ENCODE results near the gene POR.
A peak's percentile ranks its signal among the peaks of the same experiment; 100 is the strongest.

The POR gene

DNA sequence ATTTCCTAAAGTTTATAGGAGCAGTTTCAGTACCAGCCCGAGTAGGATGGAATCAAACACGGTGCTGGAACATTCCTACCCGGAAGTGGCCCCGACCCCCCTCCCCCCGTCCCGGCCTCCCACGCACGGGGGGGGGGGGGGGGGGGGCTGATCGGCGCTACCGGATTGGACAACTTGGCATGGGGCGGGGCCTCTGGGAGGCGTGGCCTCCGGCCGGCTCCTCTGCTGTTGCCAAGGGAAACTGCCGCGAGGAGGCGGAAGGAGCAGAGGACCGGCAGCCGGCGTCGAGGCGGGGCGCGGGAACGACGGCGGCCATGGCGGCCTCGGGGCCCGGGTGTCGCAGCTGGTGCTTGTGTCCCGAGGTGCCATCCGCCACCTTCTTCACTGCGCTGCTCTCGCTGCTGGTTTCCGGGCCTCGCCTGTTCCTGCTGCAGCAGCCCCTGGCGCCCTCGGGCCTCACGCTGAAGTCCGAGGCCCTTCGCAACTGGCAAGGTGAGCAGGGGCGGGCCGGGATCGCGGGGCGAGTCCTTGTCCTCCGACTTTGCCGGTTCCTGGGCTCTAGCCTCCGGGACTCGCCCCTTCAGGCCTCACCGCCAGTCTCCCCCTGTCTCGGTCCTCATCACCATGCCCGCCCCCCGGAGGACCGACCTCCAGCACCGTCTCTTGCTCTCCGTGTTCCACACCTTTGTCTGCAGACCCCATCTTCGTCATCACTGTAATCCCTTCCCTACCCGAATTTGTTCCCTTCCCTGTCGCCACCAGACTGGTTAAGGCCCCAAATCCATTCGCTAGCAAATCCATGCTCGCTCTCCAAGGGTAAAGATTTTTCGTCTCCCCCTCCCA is 36.0 kb upstream of the POR start, which contains the start of gene RHBDD2:
RHBDD2 (plus strand) TSS at position 266 of the 843 bp plus-strand sequence; CDS start at position 315, 49 bp downstream.
- H3K36me3 ChIP-seq (ENCODE audit: control insufficient read depth in 1 of 2, insufficient read depth in 2 of 2, low read depth in 1 of 2, low read length in 2 of 2): peaks cover 23 to 36% of the 10 kb centered on the region in 2 experiments
- H2AFZ ChIP-seq (ENCODE audit: low read depth, low read length): peak within 1 kb of the TSS; percentile 72
- peak within 1 kb of the TSS; percentile 91 for H3K4me3 ChIP-seq (ENCODE audit: insufficient read depth in 1 of 2, low read depth in 1 of 2, low read length in 2 of 2)
- H2BK5ac ChIP-seq (ENCODE audit: low read depth, low read length, poor library complexity, severe bottlenecking): no peak within 1 kb of the TSS
- H3K4me1 ChIP-seq (ENCODE audit: control insufficient read depth, insufficient read depth, low read depth, low read length): peaks cover 10% of the 10 kb centered on the region
- no peaks in the 10 kb centered on the region for H3K9me3 ChIP-seq (ENCODE audit: control insufficient read depth, low read length)
- peaks cover 26% of the 10 kb centered on the region for H3K79me1 ChIP-seq (replicated peaks; ENCODE audit: low read length, poor library complexity, severe bottlenecking)
- H2AK5ac ChIP-seq (ENCODE audit: low read length, severe bottlenecking): peak within 1 kb of the TSS; percentile 84
- peak within 1 kb of the TSS; percentile 99 for H4K8ac ChIP-seq (ENCODE audit: low read length)
- H3K4ac ChIP-seq (ENCODE audit: low read depth in 1 of 2, low read length in 2 of 2): peak within 1 kb of the TSS; percentile 91 to 97
- H3K27me3 ChIP-seq (ENCODE audit: control insufficient read depth in 1 of 2, insufficient read depth in 1 of 2, low read length in 2 of 2): no peaks in the 10 kb centered on the region
- H3K14ac ChIP-seq (ENCODE audit: low read length in 2 of 2): peak within 1 kb of the TSS in 1 of 2 experiments; percentile 100
- peak within 1 kb of the TSS; percentile 97 for H4K91ac ChIP-seq (ENCODE audit: low read length)
- H3K18ac ChIP-seq (ENCODE audit: low read depth in 1 of 2, low read length in 2 of 2): peak within 1 kb of the TSS; percentile 96 to 97
- peak within 1 kb of the TSS; percentile 91 to 93 for H2BK12ac ChIP-seq (ENCODE audit: low read length in 2 of 2)
- 1% methylated on average over 54 of the region's 65 CpGs for WGBS
- DNase-seq: peak; percentile 94
- H2BK15ac ChIP-seq (ENCODE audit: low read depth, poor library complexity, severe bottlenecking): peak within 1 kb of the TSS; percentile 94
- H2BK120ac ChIP-seq (ENCODE audit: low read depth, low read length): peak within 1 kb of the TSS; percentile 55
- H3K9ac ChIP-seq (ENCODE audit: low read length): peak within 1 kb of the TSS; percentile 95
- H3K27ac ChIP-seq (ENCODE audit: low read length, poor library complexity, severe bottlenecking): peak within 1 kb of the TSS; percentile 75
- H3K23ac ChIP-seq (ENCODE audit: low read length in 2 of 2): peak within 1 kb of the TSS in 1 of 2 experiments; percentile 70
- peak within 1 kb of the TSS; percentile 78 for H3K4me2 ChIP-seq (ENCODE audit: low read length, poor library complexity, severe bottlenecking)

GRCh38 chr7:75879771-75880184 is 35.2 kb upstream of the POR start:
- Histone ChIP-seq H4K91ac (ENCODE audit: low read length) (no peak overlapping the region), H3K79me1 (replicated peaks; ENCODE audit: low read length, poor library complexity, severe bottlenecking) (peaks cover 26% of the 10 kb centered on the region), H3K18ac (ENCODE audit: low read depth in 1 of 2, low read length in 2 of 2) (no peak overlapping the region), H3K4me2 (ENCODE audit: low read length, poor library complexity, severe bottlenecking) (peak overlapping the region; percentile 78), H3K14ac (ENCODE audit: low read length in 2 of 2) (no peak overlapping the region), H3K27ac (ENCODE audit: low read length, poor library complexity, severe bottlenecking) (no peak overlapping the region), H3K9me3 (ENCODE audit: control insufficient read depth, low read length) (no peaks in the 10 kb centered on the region), H3K23ac (ENCODE audit: low read length in 2 of 2) (no peak overlapping the region), H3K4me1 (ENCODE audit: control insufficient read depth, insufficient read depth, low read depth, low read length) (peaks cover 12% of the 10 kb centered on the region), H3K36me3 (ENCODE audit: control insufficient read depth in 1 of 2, insufficient read depth in 2 of 2, low read depth in 1 of 2, low read length in 2 of 2) (peaks cover 30 to 44% of the 10 kb centered on the region in 2 experiments), H2BK12ac (ENCODE audit: low read length in 2 of 2) (no peak overlapping the region), H2BK5ac (ENCODE audit: low read depth, low read length, poor library complexity, severe bottlenecking) (no peak overlapping the region), H2AFZ (ENCODE audit: low read depth, low read length) (no peak overlapping the region), H3K27me3 (ENCODE audit: control insufficient read depth in 1 of 2, insufficient read depth in 1 of 2, low read length in 2 of 2) (no peaks in the 10 kb centered on the region), H3K4me3 (ENCODE audit: insufficient read depth in 1 of 2, low read depth in 1 of 2, low read length in 2 of 2) (peak overlapping the region in 1 of 2 experiments; percentile 91), H3K9ac (ENCODE audit: low read length) (peak overlapping the region; percentile 95), H3K4ac (ENCODE audit: low read depth in 1 of 2, low read length in 2 of 2) (peak overlapping the region in 1 of 2 experiments; percentile 83), H4K8ac (ENCODE audit: low read length) (no peak overlapping the region), H2BK15ac (ENCODE audit: low read depth, poor library complexity, severe bottlenecking) (no peak overlapping the region), H2AK5ac (ENCODE audit: low read length, severe bottlenecking) (no peak overlapping the region), H2BK120ac (ENCODE audit: low read depth, low read length) (no peak overlapping the region)
- peak; percentile 69 for DNase-seq
- 17% methylated on average over 7 of the region's 8 CpGs for WGBS

- Histone ChIP-seq H3K23ac (ENCODE audit: low read length in 2 of 2) (no peak overlapping the region), H3K27me3 (ENCODE audit: control insufficient read depth in 1 of 2, insufficient read depth in 1 of 2, low read length in 2 of 2) (no peaks in the 10 kb centered on the region), H3K18ac (ENCODE audit: low read depth in 1 of 2, low read length in 2 of 2) (no peak overlapping the region), H4K8ac (ENCODE audit: low read length) (no peak overlapping the region), H2AK5ac (ENCODE audit: low read length, severe bottlenecking) (peak overlapping the region; percentile 22), H2BK12ac (ENCODE audit: low read length in 2 of 2) (no peak overlapping the region), H3K4me3 (ENCODE audit: insufficient read depth in 1 of 2, low read depth in 1 of 2, low read length in 2 of 2) (peak overlapping the region in 1 of 2 experiments; percentile 91), H3K79me1 (replicated peaks; ENCODE audit: low read length, poor library complexity, severe bottlenecking) (peaks cover 26% of the 10 kb centered on the region), H3K14ac (ENCODE audit: low read length in 2 of 2) (no peak overlapping the region), H3K36me3 (ENCODE audit: control insufficient read depth in 1 of 2, insufficient read depth in 2 of 2, low read depth in 1 of 2, low read length in 2 of 2) (peaks cover 34 to 49% of the 10 kb centered on the region in 2 experiments), H3K27ac (ENCODE audit: low read length, poor library complexity, severe bottlenecking) (no peak overlapping the region), H3K4ac (ENCODE audit: low read depth in 1 of 2, low read length in 2 of 2) (no peak overlapping the region), H3K4me2 (ENCODE audit: low read length, poor library complexity, severe bottlenecking) (no peak overlapping the region), H2AFZ (ENCODE audit: low read depth, low read length) (no peak overlapping the region), H4K91ac (ENCODE audit: low read length) (no peak overlapping the region), H2BK15ac (ENCODE audit: low read depth, poor library complexity, severe bottlenecking) (no peak overlapping the region), H2BK120ac (ENCODE audit: low read depth, low read length) (no peak overlapping the region), H3K9ac (ENCODE audit: low read length) (peak overlapping the region; percentile 95), H2BK5ac (ENCODE audit: low read depth, low read length, poor library complexity, severe bottlenecking) (no peak overlapping the region), H3K4me1 (ENCODE audit: control insufficient read depth, insufficient read depth, low read depth, low read length) (peaks cover 14% of the 10 kb centered on the region), H3K9me3 (ENCODE audit: control insufficient read depth, low read length) (no peaks in the 10 kb centered on the region)
- 84% methylated on average over 4 of the region's 4 CpGs for WGBS
- no peak for DNase-seq
Measured at GRCh38 chr7:75880242-75880641, 34.7 kb upstream of the POR start.

DNA sequence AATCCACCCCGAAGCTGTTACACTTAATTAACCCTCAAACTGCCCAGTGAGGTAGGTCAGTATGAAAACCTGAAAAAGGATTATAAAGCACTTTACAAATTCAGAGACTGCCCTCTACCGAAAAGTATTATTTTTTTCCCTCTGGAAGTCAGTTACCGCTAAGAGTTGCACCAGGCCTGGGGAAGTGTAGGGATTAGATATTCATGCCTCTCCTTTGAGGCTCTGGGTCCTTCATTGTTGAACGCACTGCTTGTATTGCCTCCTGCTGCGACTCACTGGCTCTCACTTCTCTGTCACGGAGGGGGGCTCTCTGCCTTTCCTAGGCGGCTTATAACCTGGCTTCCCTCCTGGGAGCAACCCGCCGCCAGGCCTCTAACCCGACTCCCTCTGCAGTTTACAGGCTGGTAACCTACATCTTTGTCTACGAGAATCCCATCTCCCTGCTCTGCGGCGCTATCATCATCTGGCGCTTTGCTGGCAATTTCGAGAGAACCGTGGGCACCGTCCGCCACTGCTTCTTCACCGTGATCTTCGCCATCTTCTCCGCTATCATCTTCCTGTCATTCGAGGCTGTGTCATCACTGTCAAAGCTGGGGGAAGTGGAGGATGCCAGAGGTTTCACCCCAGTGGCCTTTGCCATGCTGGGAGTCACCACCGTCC is 33.4 kb upstream of the POR start:
- Histone ChIP-seq H3K23ac (ENCODE audit: low read length in 2 of 2) (no peak overlapping the region), H3K79me1 (replicated peaks; ENCODE audit: low read length, poor library complexity, severe bottlenecking) (peaks cover 36% of the 10 kb centered on the region), H4K91ac (ENCODE audit: low read length) (peak overlapping the region; percentile 70), H3K27me3 (ENCODE audit: control insufficient read depth in 1 of 2, insufficient read depth in 1 of 2, low read length in 2 of 2) (no peaks in the 10 kb centered on the region), H3K4me3 (ENCODE audit: insufficient read depth in 1 of 2, low read depth in 1 of 2, low read length in 2 of 2) (no peak overlapping the region), H4K8ac (ENCODE audit: low read length) (no peak overlapping the region), H2BK5ac (ENCODE audit: low read depth, low read length, poor library complexity, severe bottlenecking) (no peak overlapping the region), H3K36me3 (ENCODE audit: control insufficient read depth in 1 of 2, insufficient read depth in 2 of 2, low read depth in 1 of 2, low read length in 2 of 2) (peaks cover 48 to 61% of the 10 kb centered on the region in 2 experiments), H3K4ac (ENCODE audit: low read depth in 1 of 2, low read length in 2 of 2) (no peak overlapping the region), H3K18ac (ENCODE audit: low read depth in 1 of 2, low read length in 2 of 2) (no peak overlapping the region), H2AFZ (ENCODE audit: low read depth, low read length) (no peak overlapping the region), H3K4me1 (ENCODE audit: control insufficient read depth, insufficient read depth, low read depth, low read length) (peaks cover 15% of the 10 kb centered on the region), H2BK15ac (ENCODE audit: low read depth, poor library complexity, severe bottlenecking) (no peak overlapping the region), H3K27ac (ENCODE audit: low read length, poor library complexity, severe bottlenecking) (no peak overlapping the region), H3K4me2 (ENCODE audit: low read length, poor library complexity, severe bottlenecking) (no peak overlapping the region), H3K9ac (ENCODE audit: low read length) (peak overlapping the region; percentile 36), H2BK120ac (ENCODE audit: low read depth, low read length) (no peak overlapping the region), H2AK5ac (ENCODE audit: low read length, severe bottlenecking) (no peak overlapping the region), H3K9me3 (ENCODE audit: control insufficient read depth, low read length) (no peaks in the 10 kb centered on the region), H2BK12ac (ENCODE audit: low read length in 2 of 2) (no peak overlapping the region), H3K14ac (ENCODE audit: low read length in 2 of 2) (no peak overlapping the region)
- WGBS: 93% methylated on average over 23 of the region's 23 CpGs
- DNase-seq: no peak

Measured in mesenchymal stem cell (in vitro differentiated cells and primary cell).